Right lobe of liver (tissue), 4 donors: Measurements from ENCODE around the gene BCKDHA.

Source experiments
- CTCF ChIP-seq, 4 donors: fragments of 200-600 bp in 3 of 4; fragments of 450-650 bp in 1 of 4; IDR thresholded peaks; one replicate each; pipeline versions ENCODE4 v1.5.1 to v1.8.0; 2016 to 2022; ENCODE audit warnings: antibody characterized with exemption in 4 of 4, mild to moderate bottlenecking in 2 of 4
- POLR2A ChIP-seq: fragments of 450-650 bp; IDR thresholded peaks from one replicate; pipeline ENCODE4 v1.6.1; 2017; ENCODE audit warnings: antibody characterized with exemption, mild to moderate bottlenecking
- donor health status: DM: no; HTN: no; CAD: no.
- donor health status: DM: no; HTN: no; CAD: no.
- donor health status: DM: no; HTN: yes; CAD: no.

GRCh38 chr19:41412953-41413352 is 15.3 kb downstream of the BCKDHA start:
- no peak for TF ChIP-seq CTCF (IDR thresholded peaks at IDR 0.05)
- TF ChIP-seq POLR2A: no peak
